Measurements from ENCODE around the gene KCNG1.
"Not testable (repeated sequence)": the region's sequence is repeated elsewhere in the genome, so short reads cannot be mapped to it uniquely, and the experiment has no call there.

KCNG1 gene

DNA sequence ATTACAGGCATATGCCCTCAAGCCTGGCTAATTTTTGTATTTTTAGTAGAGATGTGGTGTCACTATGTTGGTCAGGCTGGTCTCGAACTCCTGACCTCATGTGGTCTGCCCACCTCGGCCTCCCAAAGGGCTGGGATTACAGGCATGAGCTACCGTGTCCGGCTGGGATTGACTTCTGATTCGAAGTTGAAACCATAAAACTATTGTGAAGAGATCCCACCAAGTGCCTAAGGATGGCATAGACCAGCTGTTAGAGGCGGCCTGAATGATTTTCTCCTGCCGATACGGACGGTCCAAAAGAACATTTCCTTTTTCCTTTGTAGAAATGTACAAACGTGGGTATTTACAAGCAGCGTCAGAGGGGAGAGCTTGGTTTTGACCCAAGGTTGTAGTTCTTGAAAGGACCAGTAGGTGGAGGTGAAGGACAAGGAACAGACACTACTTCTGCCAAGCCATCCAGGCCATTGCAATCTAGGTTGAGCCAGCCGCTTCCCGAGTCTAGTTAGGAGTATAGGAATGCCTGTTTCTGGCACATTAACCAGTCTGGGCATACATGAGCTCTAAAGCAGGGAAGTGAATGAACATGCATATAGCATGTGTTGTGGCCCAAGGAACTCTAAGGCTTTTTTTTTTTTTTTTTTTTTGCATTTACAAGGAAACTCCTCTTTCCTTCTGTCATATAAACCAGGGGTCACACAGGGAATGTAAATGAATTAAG lies 35.3 kb downstream of the KCNG1 start:
- no peak overlapping the region for H3K27ac Mint-ChIP-seq
- H3K36me3 Mint-ChIP-seq, result no peaks in the 10 kb centered on the region
- H3K27me3 Mint-ChIP-seq, result peaks cover 15% of the 10 kb centered on the region
- peaks cover 3% of the 10 kb centered on the region for H3K4me1 Mint-ChIP-seq
- no peak overlapping the region for H3K4me3 Mint-ChIP-seq
- no peaks in the 10 kb centered on the region for H3K9me3 Mint-ChIP-seq

DNA sequence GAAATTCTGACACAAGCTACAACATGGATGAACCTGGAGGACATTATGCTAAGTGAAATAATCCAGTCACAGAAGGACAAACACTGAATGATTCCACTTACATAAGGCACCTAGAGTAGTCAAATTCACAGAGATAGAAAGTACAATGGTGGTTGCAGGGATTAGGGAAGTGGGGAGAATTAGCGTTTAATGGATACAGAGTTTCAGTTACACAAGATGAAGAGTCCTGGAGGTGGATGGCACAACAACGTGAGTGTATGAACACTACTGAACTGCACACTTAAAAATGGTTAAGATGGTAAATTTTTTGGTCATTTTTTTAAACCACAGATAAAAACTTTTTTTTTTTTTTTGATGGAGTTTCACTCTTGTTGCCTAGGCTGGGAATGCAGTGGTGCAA lies 39.6 kb downstream of the KCNG1 start:
- Mint-ChIP-seq H3K4me3 (no peak overlapping the region), H3K4me1 (peaks cover 20% of the 10 kb centered on the region), H3K27me3 (peaks cover 22% of the 10 kb centered on the region), H3K9me3 (no peaks in the 10 kb centered on the region), H3K36me3 (no peaks in the 10 kb centered on the region), H3K27ac (no peak overlapping the region)

DNA sequence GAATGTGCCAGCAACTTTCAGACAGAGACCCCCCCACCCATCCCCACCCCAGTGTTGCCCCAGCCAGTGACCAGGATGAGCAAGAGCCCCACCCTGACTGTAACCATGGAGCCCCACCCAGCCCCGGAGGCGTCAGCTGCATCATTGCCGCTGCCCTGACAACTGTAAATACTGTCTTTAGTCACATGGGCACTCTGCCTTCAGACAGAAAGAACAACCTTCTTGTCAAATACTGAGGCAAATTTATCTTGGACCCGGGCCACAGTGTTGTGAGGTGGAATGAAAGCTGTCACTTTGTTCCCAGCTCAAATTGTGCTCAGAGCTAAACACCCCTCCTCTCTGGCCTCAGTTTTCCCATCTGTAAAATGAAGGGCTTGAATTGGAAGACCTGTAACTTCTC lies 40.5 kb downstream of the KCNG1 start:
- H3K27me3 Mint-ChIP-seq, result peaks cover 21% of the 10 kb centered on the region
- no peak overlapping the region for H3K4me3 Mint-ChIP-seq
- H3K4me1 Mint-ChIP-seq, result peaks cover 17% of the 10 kb centered on the region
- no peaks in the 10 kb centered on the region for H3K9me3 Mint-ChIP-seq
- H3K27ac Mint-ChIP-seq, result no peak overlapping the region
- no peaks in the 10 kb centered on the region for H3K36me3 Mint-ChIP-seq

DNA sequence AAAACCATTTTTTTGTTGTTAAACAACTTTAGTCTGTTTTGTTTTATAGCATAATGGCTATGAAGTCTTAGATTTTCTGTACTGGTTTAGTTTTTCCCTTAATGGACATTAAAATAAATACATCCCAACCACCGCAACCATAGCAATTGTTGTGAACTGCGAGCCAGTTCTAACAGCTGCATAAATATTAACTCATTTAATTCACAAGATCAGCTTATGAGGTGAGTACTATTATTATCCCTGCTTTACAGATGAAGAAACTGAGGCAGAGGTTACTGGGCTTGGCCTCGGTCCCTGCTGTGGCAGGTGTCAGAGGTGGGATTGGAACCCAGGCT lies 41.2 kb downstream of the KCNG1 start:
- H3K9me3 Mint-ChIP-seq, result no peaks in the 10 kb centered on the region
- no peak overlapping the region for H3K4me3 Mint-ChIP-seq
- no peak overlapping the region for H3K27ac Mint-ChIP-seq
- peaks cover 17% of the 10 kb centered on the region for H3K4me1 Mint-ChIP-seq
- no peaks in the 10 kb centered on the region for H3K36me3 Mint-ChIP-seq
- peaks cover 18% of the 10 kb centered on the region for H3K27me3 Mint-ChIP-seq

DNA sequence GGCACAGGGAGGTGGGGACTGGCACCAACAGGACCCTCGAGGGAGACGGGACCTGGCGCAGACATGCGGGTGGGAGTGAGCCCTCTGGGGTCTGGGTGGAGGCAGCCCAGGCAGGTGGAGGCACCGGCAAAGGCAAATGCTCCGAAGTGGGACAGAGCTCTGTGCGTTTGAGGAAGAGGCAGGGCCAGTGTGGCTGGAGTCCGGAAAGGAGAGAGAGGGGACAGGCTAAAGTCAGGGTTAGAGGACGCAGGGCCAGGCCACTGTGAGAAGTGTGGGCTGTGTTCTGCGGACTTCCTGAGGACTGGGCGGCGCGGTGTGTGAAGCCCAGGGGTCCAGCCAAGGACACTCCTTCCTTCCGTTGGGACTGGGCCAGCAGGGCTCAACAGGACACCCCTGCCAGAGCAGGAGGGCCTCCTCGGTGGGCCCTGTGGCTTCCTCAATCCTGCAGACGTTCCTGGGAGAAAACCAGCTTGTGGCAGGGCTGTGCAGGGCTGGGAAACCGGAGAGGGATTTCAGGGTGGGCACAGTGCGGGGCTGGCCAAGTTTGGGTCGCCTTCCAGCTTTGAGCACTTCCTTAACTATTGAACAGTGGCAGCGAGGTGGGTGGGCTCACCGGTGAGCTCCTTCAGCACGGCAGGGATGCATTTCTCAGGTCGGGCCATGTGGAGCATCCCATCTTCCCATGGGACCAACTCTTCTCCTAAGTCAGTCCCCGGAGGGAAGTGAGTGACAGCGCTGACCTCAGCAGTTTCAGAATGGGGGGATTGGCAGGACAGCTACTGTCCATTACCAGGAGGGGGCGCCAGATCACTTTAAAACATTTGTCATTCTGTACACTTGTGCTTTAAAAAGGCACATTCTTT lies 41.8 kb downstream of the KCNG1 start:
- peaks cover 17% of the 10 kb centered on the region for H3K4me1 Mint-ChIP-seq
- peak overlapping the region; percentile 49 for H3K4me3 Mint-ChIP-seq
- peak overlapping the region; percentile 94 for H3K27ac Mint-ChIP-seq
- H3K36me3 Mint-ChIP-seq, result no peaks in the 10 kb centered on the region
- peaks cover 13% of the 10 kb centered on the region for H3K27me3 Mint-ChIP-seq
- no peaks in the 10 kb centered on the region for H3K9me3 Mint-ChIP-seq

DNA sequence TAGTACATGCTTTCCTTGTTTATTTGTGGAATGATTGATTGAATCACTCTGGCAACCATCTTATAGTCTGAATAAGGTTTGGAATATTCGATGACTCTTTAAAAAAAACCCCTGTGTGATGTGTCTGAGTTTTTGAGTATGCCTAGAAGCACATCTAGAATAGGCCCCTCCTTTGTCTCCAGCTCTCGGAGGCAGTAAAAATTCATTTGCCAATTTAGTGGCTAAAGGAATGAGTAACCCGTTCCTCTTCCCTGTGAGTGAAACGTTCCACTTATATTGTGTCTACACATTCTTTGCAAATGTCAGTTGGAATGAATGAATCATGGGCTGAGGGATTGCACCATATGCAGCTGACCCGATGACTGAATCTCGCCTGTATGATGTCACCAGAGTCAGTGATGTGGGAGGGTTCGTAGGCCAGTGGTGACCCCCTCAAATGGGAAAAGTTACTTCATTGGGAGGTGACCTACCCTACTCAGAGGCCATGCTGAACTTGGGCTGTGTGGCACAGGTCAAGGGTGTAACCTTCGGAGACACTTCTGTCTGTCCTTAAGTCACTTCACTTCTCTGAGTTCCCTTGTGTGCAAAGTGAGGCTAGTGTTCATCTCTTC lies 42.7 kb downstream of the KCNG1 start:
- peaks cover 13% of the 10 kb centered on the region for H3K27me3 Mint-ChIP-seq
- peaks cover 17% of the 10 kb centered on the region for H3K4me1 Mint-ChIP-seq
- H3K27ac Mint-ChIP-seq, result peak overlapping the region; percentile 94
- no peaks in the 10 kb centered on the region for H3K9me3 Mint-ChIP-seq
- H3K36me3 Mint-ChIP-seq, result no peaks in the 10 kb centered on the region
- peak overlapping the region; percentile 0 for H3K4me3 Mint-ChIP-seq

DNA sequence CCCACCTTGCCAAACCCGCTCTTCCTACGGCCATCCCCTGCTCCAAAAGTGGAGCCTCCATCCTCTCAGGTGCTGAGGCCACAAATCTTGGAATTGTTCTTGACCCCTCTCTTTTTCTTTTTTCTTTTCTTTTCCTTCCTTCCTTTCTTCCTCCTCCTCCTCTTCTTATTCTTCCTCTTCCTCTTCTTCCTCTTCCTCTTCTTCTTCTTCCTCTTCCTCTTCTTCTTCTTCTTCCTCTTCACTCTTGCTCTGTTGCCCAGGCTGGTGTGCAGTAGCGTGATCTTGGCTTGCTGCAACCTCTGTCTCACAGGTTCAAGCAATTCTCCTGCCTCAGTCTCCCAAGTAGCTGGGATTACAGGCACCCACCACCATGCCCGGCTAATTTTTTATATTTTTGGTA lies 44.4 kb downstream of the KCNG1 start:
- not testable (repeated sequence) for H3K27ac Mint-ChIP-seq, H3K4me3 Mint-ChIP-seq, H3K9me3 Mint-ChIP-seq, H3K36me3 Mint-ChIP-seq
- H3K27me3 Mint-ChIP-seq, result peaks cover 12% of the 10 kb centered on the region
- H3K4me1 Mint-ChIP-seq, result peaks cover 17% of the 10 kb centered on the region

DNA sequence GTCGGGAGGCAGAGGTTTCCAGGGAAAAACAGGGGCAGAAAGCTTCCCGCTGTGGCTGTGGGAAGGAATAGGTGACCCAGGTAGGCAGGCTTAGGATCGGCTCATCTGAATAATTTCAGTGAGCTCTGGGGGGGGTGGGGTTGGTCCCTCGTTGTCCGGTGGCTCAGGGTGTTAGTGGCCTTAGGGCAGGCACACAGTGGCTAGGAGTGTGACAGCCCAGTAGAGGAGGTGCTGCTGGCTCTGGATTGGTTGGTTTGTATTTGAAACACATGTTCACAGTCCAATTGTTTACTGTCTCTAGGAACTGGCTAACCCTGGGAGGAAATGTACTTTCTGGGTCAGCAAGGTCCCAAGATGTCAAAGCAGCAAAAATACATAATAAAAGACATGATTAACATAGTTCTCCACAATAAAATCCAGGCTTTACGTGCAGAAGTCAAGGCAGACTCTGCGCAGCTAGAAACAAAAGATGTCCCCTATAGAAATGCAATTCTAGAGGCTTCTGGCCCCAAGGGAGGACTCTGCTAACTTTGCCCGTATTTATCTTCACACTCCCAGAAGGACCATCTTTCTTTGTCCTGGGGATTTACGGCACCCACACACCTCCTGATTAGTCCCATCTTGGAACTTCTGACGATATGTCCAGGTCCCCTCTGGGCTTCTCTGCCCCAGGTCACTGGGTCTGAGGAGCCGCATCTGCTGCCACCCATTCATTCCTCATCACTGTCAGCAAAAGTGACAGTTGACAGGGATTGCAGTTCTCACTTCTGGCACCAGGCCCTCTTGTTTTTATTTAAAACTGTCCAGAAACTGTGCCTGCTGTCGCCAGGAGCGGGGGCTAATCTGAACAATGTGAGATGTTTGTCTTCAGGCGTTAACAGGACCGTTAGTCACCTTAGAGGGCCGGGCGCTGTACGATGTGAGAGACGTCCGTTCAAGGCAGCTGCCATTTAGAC lies 45.6 kb downstream of the KCNG1 start:
- peaks cover 6% of the 10 kb centered on the region for H3K27me3 Mint-ChIP-seq
- no peaks in the 10 kb centered on the region for H3K36me3 Mint-ChIP-seq
- no peak overlapping the region for H3K27ac Mint-ChIP-seq
- no peak overlapping the region for H3K4me3 Mint-ChIP-seq
- peaks cover 17% of the 10 kb centered on the region for H3K4me1 Mint-ChIP-seq
- H3K9me3 Mint-ChIP-seq, result no peaks in the 10 kb centered on the region

DNA sequence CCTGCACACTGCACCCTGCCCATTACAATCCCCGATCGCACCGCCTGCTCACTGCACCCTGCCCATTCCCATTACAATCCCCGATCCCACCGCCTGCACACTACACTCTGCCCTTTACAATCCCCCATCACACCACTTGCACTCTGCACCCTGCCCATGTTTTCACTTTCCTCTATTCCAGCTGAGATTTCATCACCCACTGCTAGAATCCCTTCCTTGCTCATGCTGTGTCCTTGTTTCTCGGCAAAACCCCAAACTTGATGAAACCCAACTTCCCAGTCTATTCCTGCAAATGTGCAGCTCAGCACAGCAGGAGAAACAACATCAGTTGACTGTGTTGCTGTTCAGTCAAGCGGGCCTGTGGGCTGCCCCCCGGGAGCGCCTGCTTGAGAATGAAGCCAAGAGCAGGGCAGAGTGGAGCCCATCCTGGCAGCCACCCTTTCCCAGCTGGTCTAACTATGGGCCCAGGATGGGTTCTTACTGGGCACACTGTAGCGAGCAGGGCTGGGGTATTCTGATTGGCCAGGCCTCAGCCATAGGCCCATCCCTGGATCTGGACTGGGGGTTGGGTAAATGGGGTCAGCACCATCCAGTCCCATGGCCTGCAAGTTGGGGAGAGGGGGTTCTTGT lies 47.1 kb downstream of the KCNG1 start:
- no peaks in the 10 kb centered on the region for H3K9me3 Mint-ChIP-seq
- no peak overlapping the region for H3K27ac Mint-ChIP-seq
- H3K4me1 Mint-ChIP-seq, result peaks cover 11% of the 10 kb centered on the region
- peaks cover 3% of the 10 kb centered on the region for H3K27me3 Mint-ChIP-seq
- H3K4me3 Mint-ChIP-seq, result no peak overlapping the region
- no peaks in the 10 kb centered on the region for H3K36me3 Mint-ChIP-seq

DNA sequence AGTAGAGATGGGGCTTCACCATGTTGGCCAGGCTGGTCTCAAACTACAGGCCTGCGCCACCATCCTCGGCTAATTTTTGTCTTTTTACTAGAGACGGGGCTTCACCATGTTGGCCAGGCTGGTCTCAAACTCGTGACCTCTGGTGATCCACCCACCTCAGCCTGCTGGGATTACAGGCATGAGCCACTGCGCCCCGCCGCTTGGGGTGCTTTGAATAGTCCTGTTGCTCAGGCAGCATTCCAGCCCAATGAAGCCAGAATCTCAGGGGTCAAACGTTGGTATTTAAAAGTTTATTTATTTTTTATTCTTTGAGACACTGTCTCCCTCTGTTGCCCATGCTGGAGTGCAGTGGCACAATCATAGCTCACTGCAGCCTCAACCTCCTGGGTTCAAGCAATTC lies 53.0 kb downstream of the KCNG1 start:
- Mint-ChIP-seq H3K27ac (no peak overlapping the region), H3K27me3 (no peaks in the 10 kb centered on the region), H3K4me3 (no peak overlapping the region), H3K36me3 (no peaks in the 10 kb centered on the region), H3K9me3 (no peaks in the 10 kb centered on the region), H3K4me1 (no peaks in the 10 kb centered on the region)

DNA sequence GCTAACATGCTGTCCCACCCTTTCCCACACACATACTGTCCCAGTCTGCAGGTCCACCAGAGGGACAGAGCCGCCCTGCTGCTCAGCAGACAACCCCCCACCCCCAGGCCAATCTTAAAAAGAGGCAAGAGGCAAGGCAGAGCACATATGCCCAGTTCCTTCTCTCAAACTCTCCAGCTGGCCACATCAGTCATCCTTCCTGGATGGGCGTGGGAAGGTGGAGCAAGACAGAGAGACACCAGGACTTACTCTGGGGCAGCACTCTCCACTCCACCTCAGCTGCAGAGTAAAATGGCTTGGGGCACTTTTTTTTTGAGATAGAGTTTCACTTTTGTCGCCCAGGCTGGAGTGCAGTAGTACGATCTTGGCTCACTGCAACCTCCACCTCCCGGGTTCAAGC lies 53.5 kb downstream of the KCNG1 start:
- Mint-ChIP-seq H3K27ac (no peak overlapping the region), H3K4me1 (peaks cover 4% of the 10 kb centered on the region), H3K27me3 (no peaks in the 10 kb centered on the region), H3K36me3 (no peaks in the 10 kb centered on the region), H3K4me3 (no peak overlapping the region), H3K9me3 (no peaks in the 10 kb centered on the region)

DNA sequence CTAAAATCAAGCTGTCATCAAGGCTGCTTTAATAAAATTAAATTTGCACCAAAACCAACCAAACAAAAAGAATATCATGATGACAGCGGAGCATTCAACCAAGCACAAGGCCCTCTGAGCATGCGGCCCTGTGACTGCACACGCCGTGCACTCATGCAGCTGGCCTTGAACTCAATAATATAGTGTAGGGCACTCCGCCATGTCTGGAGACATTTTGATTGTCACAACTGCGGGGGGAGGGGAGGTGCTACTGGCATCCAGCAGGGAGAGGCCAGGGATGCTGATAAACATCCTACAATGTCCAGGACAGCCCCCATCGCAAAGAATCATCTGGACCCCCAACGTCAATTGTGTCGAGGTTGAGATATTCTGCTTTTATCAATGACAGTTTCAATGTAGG lies 54.6 kb downstream of the KCNG1 start:
- peaks cover 9% of the 10 kb centered on the region for H3K4me1 Mint-ChIP-seq
- H3K4me3 Mint-ChIP-seq, result no peak overlapping the region
- H3K36me3 Mint-ChIP-seq, result no peaks in the 10 kb centered on the region
- no peaks in the 10 kb centered on the region for H3K9me3 Mint-ChIP-seq
- H3K27ac Mint-ChIP-seq, result no peak overlapping the region
- no peaks in the 10 kb centered on the region for H3K27me3 Mint-ChIP-seq

DNA sequence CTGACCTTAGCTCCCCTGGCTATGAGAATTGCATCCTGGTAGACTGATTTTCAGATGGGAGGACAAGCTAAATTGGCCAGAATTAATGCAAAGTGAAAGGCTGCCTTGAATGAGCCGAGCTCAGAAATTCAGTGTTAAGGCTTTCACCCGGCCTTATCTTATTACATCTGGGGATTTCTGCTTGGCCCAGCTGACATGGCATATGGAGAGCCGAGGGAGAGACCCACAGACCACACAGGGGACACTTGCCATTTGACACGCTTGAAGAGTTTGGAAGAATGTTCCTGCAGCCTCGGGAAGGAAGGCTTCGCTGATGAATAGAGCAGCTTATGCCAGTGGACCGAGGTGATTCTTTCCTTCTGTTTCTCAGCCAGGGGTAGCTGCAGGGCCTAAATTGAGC lies 55.3 kb downstream of the KCNG1 start:
- Mint-ChIP-seq H3K36me3 (peaks cover 3% of the 10 kb centered on the region), H3K4me3 (no peak overlapping the region), H3K27me3 (no peaks in the 10 kb centered on the region), H3K4me1 (peaks cover 13% of the 10 kb centered on the region), H3K27ac (no peak overlapping the region), H3K9me3 (no peaks in the 10 kb centered on the region)

DNA sequence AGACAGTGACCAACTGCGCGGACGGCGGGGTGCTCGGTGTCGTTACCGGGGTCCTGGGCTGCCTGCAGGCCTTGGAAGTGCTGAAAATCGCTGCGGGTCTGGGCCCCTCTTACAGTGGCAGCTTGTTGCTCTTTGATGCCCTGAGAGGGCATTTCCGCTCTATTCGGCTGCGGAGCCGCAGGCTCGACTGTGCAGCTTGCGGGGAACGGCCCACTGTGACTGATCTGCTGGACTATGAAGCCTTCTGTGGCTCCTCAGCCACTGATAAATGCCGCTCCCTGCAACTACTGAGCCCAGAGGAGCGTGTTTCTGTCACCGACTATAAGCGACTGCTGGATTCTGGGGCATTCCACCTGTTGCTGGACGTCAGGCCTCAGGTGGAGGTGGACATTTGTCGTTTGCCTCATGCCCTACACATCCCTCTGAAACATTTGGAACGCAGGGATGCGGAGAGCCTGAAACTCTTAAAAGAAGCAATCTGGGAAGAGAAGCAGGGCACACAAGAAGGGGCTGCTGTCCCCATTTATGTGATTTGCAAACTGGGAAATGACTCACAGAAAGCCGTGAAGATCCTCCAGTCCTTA lies 63.3 kb downstream of the KCNG1 start:
- Mint-ChIP-seq H3K4me3 (peak overlapping the region; percentile 92), H3K9me3 (no peaks in the 10 kb centered on the region), H3K4me1 (peaks cover 73% of the 10 kb centered on the region), H3K27me3 (no peaks in the 10 kb centered on the region), H3K36me3 (peaks cover 12% of the 10 kb centered on the region), H3K27ac (peak overlapping the region; percentile 65)
